GM21423 (cell line): Measurements from ENCODE around the gene PRUNE2.

Source experiments
- ATAC-seq: cut with Tn5 transposase; IDR thresholded peaks from one replicate; pipeline ENCODE4 v1.9.1; 2021; ENCODE audit warnings: mild to moderate bottlenecking, moderate library complexity; ENCODE audit not compliant: unreplicated experiment

The PRUNE2 gene

GRCh38 chr9:76642074-76642473 is 263.8 kb downstream of the PRUNE2 start:
- no peak for ATAC-seq

- ATAC-seq: no peak
Observed at GRCh38 chr9:76638001-76638400, 267.9 kb downstream of the PRUNE2 start.

GRCh38 chr9:76637416-76637815 is 268.5 kb downstream of the PRUNE2 start:
- ATAC-seq: no peak

- peak; percentile 51 for ATAC-seq
Observed at GRCh38 chr9:76634356-76635054, 271.4 kb downstream of the PRUNE2 start.

GRCh38 chr9:76630916-76631315 is 275.0 kb downstream of the PRUNE2 start:
- no peak for ATAC-seq

GRCh38 chr9:76629205-76629990 is 276.5 kb downstream of the PRUNE2 start:
- ATAC-seq: no peak

GRCh38 chr9:76628155-76628554 is 277.8 kb downstream of the PRUNE2 start:
- ATAC-seq: no peak

GRCh38 chr9:76626980-76627379 is 278.9 kb downstream of the PRUNE2 start:
- ATAC-seq: no peak

- no peak for ATAC-seq
Observed at GRCh38 chr9:76626141-76626540, 279.8 kb downstream of the PRUNE2 start.

- peak; percentile 92 for ATAC-seq
Observed at GRCh38 chr9:76624391-76625048, 281.4 kb downstream of the PRUNE2 start.

GRCh38 chr9:76620996-76621395 is 284.9 kb downstream of the PRUNE2 start:
- ATAC-seq: no peak

- ATAC-seq: no peak
Observed at GRCh38 chr9:76620581-76620980, 285.3 kb downstream of the PRUNE2 start.

GRCh38 chr9:76619640-76620039 is 286.3 kb downstream of the PRUNE2 start:
- no peak for ATAC-seq

GRCh38 chr9:76619197-76619596 is 286.7 kb downstream of the PRUNE2 start:
- no peak for ATAC-seq

GRCh38 chr9:76618762-76619161 is 287.2 kb downstream of the PRUNE2 start:
- no peak for ATAC-seq

GRCh38 chr9:76617497-76618175 is 288.3 kb downstream of the PRUNE2 start:
- ATAC-seq: no peak

GRCh38 chr9:76616780-76617179 is 289.1 kb downstream of the PRUNE2 start:
- ATAC-seq: no peak

GRCh38 chr9:76615177-76615603 is 290.7 kb downstream of the PRUNE2 start:
- ATAC-seq: no peak

- ATAC-seq: no peak
Observed at GRCh38 chr9:76613974-76614373, 291.9 kb downstream of the PRUNE2 start.

- ATAC-seq: no peak
Observed at GRCh38 chr9:76613150-76613781, 292.6 kb downstream of the PRUNE2 start.

- no peak for ATAC-seq
Observed at GRCh38 chr9:76610011-76610352, 295.9 kb downstream of the PRUNE2 start.
